ENCODE data around the gene ZDHHC6. TPM values are rescaled to one million over a fixed set of nuclear protein-coding genes. Genes with fewer than 3 reads are reported as not detected.

Gene ZDHHC6
- polyA plus RNA-seq, 2 of the 4 experiments (the other 2 are of a cell fraction), result 37.2 to 57.0 TPM

DNA sequence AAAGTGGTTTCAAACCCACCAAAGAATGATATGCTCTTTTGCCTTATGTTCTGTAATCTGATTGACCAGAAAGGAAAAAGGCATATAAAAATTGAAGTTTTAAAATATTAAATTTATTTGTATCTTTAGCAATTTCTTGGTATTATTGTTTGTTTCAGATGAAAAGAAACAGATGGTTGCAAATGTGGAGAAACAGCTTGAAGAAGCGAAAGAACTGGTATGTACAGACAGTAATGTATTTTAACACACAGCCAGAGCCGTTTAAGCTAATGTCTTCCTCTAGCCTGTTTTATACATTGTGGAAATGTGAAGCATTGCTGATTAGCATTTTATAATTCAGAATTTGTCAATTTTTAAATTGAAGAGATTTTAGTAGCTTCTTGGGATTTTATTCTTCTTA lies 13.7 kb upstream of the ZDHHC6 start (continued):
- TF ChIP-seq EHF (CRISPR knock-in tag; IDR thresholded peaks at IDR 0.05), result no peak
- TF ChIP-seq JUNB (IDR thresholded peaks at IDR 0.05), result no peak
- TF ChIP-seq, protein P1, sequence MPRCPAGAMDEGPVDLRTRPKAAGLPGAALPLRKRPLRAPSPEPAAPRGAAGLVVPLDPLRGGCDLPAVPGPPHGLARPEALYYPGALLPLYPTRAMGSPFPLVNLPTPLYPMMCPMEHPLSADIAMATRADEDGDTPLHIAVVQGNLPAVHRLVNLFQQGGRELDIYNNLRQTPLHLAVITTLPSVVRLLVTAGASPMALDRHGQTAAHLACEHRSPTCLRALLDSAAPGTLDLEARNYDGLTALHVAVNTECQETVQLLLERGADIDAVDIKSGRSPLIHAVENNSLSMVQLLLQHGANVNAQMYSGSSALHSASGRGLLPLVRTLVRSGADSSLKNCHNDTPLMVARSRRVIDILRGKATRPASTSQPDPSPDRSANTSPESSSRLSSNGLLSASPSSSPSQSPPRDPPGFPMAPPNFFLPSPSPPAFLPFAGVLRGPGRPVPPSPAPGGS (IDR thresholded peaks at IDR 0.05), result no peak
- TF ChIP-seq HOXB5 (CRISPR knock-in tag; IDR thresholded peaks at IDR 0.05), result no peak
- no peak for TF ChIP-seq EP300 (IDR thresholded peaks at IDR 0.05)
- TF ChIP-seq CHD4 (IDR thresholded peaks at IDR 0.05; ENCODE audit: borderline replicate concordance), result no peak

GRCh38 chr10:112456533-112456932 lies 9.8 kb upstream of the ZDHHC6 start:
- H3K9me3 ChIP-seq, result peaks cover 12% of the 10 kb centered on the region
- ChIA-PET POLR2A (no interaction called here), CTCF (interaction anchor here (0.6 to 1.2 kb wide), 5 partner anchors 15 to 1065 kb away, joined by 3 to 5 read pairs (median 3); no protein-coding TSS in a partner anchor)
- DNase-seq (ENCODE audit: low read depth in 1 of 2, low spot score in 1 of 2) (no peak), FAIRE-seq (no peak), ATAC-seq (peak in 1 of 2 experiments; percentile 52; a peak in 3 of 6 replicates)
- H3K4me3 ChIP-seq, result no peak overlapping the region
- TF ChIP-seq, protein P2, sequence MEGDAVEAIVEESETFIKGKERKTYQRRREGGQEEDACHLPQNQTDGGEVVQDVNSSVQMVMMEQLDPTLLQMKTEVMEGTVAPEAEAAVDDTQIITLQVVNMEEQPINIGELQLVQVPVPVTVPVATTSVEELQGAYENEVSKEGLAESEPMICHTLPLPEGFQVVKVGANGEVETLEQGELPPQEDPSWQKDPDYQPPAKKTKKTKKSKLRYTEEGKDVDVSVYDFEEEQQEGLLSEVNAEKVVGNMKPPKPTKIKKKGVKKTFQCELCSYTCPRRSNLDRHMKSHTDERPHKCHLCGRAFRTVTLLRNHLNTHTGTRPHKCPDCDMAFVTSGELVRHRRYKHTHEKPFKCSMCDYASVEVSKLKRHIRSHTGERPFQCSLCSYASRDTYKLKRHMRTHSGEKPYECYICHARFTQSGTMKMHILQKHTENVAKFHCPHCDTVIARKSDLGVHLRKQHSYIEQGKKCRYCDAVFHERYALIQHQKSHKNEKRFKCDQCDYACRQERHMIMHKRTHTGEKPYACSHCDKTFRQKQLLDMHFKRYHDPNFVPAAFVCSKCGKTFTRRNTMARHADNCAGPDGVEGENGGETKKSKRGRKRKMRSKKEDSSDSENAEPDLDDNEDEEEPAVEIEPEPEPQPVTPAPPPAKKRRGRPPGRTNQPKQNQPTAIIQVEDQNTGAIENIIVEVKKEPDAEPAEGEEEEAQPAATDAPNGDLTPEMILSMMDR (IDR thresholded peaks at IDR 0.05), result 0 out of 3 replicates have a peak, but pooled peaks have one; percentile 9
- TF ChIP-seq, protein P3, sequence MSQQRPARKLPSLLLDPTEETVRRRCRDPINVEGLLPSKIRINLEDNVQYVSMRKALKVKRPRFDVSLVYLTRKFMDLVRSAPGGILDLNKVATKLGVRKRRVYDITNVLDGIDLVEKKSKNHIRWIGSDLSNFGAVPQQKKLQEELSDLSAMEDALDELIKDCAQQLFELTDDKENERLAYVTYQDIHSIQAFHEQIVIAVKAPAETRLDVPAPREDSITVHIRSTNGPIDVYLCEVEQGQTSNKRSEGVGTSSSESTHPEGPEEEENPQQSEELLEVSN (IDR thresholded peaks at IDR 0.05; ENCODE audit: borderline replicate concordance, low read depth), result no peak
- peaks cover 11% of the 10 kb centered on the region; the same call in 1 of the 3 replicates for H3K4me1 ChIP-seq
- H3K27ac ChIP-seq, result no peak overlapping the region
- no peak overlapping the region for H3K4me2 ChIP-seq
- 98% methylated on average over 2 of the region's 2 CpGs for WGBS (ENCODE audit: missing lambda C conversion rate)

GRCh38 chr10:112454910-112455779 lies 8.4 kb upstream of the ZDHHC6 start:
- Histone ChIP-seq H3K9me3 (peaks cover 12% of the 10 kb centered on the region), H3K4me2 (no peak overlapping the region), H3K27ac (no peak overlapping the region), H3K4me3 (no peak overlapping the region), H3K4me1 (no peaks in the 10 kb centered on the region)
- 59% methylated on average over 2 of the region's 3 CpGs for WGBS (ENCODE audit: missing lambda C conversion rate)
- ChIA-PET POLR2A (no interaction called here), CTCF (interaction anchor here (1.1 to 1.8 kb wide), 2 partner anchors 17 to 930 kb away, joined by 5 read pairs; no protein-coding TSS in a partner anchor)
- FAIRE-seq (no peak), DNase-seq (ENCODE audit: low read depth in 1 of 2, low spot score in 1 of 2) (no peak), ATAC-seq (no peak)
- no peak for TF ChIP-seq KDM5A (IDR thresholded peaks at IDR 0.05)
- TF ChIP-seq, protein P1 (IDR thresholded peaks at IDR 0.05), result no peak
- TF ChIP-seq RAD21 (conservative IDR thresholded peaks at IDR 0.05 in 1 of 2, IDR thresholded peaks at IDR 0.05 in 1 of 2), result no peak
- no peak for TF ChIP-seq RARB (CRISPR knock-in tag; IDR thresholded peaks at IDR 0.05)
- TF ChIP-seq RFX5 (IDR thresholded peaks at IDR 0.05), result no peak
- TF ChIP-seq EHMT2 (IDR thresholded peaks at IDR 0.05; ENCODE audit: low read depth), result no peak
- TF ChIP-seq TP53 (CRISPR knock-in tag; IDR thresholded peaks at IDR 0.05), result no peak
- no peak for TF ChIP-seq GATA3 (IDR thresholded peaks at IDR 0.05; ENCODE audit: borderline replicate concordance)
- no peak for TF ChIP-seq POLR2A (IDR thresholded peaks at IDR 0.05; ENCODE audit: low read length)
- TF ChIP-seq CEBPB (IDR thresholded peaks at IDR 0.05), result no peak
- TF ChIP-seq NFE2L2 (conservative IDR thresholded peaks at IDR 0.05; ENCODE audit: low read length), result no peak
- no peak for TF ChIP-seq EP300 (IDR thresholded peaks at IDR 0.05)
- no peak for TF ChIP-seq ZSCAN20 (CRISPR knock-in tag; IDR thresholded peaks at IDR 0.05)
- TF ChIP-seq CHD2 (IDR thresholded peaks at IDR 0.05; ENCODE audit: low read length, partially characterized antibody), result no peak
- TF ChIP-seq PHF8 (IDR thresholded peaks at IDR 0.05; ENCODE audit: borderline replicate concordance, low read depth), result no peak
- TF ChIP-seq ZFP36 (IDR thresholded peaks at IDR 0.05; ENCODE audit: borderline replicate concordance, partially characterized antibody), result no peak
